ENCODE data around the gene PTCH2.

PTCH2 gene

DNA sequence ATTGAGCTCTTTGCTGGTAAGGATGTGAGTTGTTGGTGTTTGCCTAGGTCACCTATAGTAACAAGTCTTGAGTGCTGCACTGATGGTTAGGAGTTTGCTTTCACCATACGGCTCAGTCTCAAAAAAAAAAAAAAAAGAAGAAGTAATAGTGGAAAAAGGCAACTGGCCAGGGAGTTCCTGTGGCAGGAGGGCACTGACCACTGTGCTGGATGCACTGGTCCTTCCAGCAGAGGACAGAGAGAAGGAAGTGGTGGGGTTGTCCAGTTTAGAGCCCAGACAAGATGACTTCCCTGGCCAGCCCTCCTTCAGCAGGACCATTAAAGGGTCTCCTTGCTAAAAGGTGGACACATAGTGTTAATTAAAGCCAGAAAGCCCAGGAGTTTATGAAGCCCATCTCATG, 11.9 kb upstream of the PTCH2 start:
- TF ChIP-seq, protein P1, sequence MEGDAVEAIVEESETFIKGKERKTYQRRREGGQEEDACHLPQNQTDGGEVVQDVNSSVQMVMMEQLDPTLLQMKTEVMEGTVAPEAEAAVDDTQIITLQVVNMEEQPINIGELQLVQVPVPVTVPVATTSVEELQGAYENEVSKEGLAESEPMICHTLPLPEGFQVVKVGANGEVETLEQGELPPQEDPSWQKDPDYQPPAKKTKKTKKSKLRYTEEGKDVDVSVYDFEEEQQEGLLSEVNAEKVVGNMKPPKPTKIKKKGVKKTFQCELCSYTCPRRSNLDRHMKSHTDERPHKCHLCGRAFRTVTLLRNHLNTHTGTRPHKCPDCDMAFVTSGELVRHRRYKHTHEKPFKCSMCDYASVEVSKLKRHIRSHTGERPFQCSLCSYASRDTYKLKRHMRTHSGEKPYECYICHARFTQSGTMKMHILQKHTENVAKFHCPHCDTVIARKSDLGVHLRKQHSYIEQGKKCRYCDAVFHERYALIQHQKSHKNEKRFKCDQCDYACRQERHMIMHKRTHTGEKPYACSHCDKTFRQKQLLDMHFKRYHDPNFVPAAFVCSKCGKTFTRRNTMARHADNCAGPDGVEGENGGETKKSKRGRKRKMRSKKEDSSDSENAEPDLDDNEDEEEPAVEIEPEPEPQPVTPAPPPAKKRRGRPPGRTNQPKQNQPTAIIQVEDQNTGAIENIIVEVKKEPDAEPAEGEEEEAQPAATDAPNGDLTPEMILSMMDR (IDR thresholded peaks at IDR 0.05; ENCODE audit: low read depth, low read length) = no peak
- DNase-seq (ENCODE audit: low read depth in 2 of 2) = no peak
- no peak overlapping the region for H3K4me3 ChIP-seq (replicated peaks in 1 of 2; ENCODE audit: low read depth in 2 of 2, low read length in 2 of 2)

- TF ChIP-seq, protein P1 (IDR thresholded peaks at IDR 0.05; ENCODE audit: low read depth, low read length) = no peak
Observed at GRCh38 chr1:44853201-44853600, 10.1 kb upstream of the PTCH2 start.

DNA sequence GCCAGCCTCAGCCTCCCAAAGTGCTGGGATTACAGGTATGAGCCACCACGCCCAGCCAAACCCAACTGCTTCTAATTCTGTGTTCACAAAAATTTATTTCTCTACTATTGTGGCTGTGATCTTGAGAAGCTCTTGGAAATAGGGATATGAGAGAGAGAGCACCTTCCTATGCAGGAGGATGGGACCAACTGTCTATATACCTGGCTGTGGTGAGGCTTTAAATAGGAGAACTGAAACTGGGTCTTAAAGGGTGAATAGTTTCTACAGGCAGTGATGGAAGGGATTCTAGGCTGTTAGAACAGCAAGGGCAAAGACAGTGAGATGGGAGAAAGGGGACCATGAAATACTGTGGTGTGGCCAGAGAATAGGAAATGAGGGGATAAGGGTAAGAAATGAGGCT, 8.3 kb upstream of the PTCH2 start:
- TF ChIP-seq, protein P1 (IDR thresholded peaks at IDR 0.05; ENCODE audit: low read depth, low read length) = no peak
- DNase-seq (ENCODE audit: low read depth in 2 of 2) = no peak

More at GRCh38 chr1:44853201-44853600, 10.1 kb upstream of the PTCH2 start:
- H3K4me3 ChIP-seq (replicated peaks in 1 of 2; ENCODE audit: low read depth in 2 of 2, low read length in 2 of 2) = no peak overlapping the region
- DNase-seq (ENCODE audit: low read depth in 2 of 2) = no peak

DNA sequence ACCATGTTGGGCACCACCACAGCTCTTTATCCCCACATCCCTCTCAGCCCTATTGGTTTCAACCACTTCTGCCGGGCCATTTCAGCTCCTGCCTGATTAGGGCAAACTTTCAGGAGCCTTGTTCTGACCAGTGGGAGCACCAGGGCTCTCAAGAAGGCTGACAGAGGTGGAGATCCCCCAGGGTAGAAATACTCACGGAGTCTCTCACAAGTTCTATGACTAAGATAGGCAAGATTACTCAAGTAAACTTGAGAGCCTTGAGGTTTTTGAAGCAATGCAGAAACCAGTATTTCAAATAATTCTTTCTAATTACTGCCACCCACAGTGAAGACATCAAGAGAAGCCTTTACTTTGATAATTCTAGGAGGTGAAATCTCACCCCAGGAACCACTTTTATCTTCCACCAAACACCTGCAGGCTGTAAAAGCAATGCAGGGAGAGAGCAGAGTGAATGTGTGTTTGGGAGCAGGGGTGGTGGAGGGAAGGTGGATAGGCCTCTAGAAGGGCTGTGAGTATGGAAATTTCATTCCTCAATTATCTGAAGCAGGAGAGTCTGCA, 6.6 kb upstream of the PTCH2 start:
- TF ChIP-seq, protein P1 (IDR thresholded peaks at IDR 0.05; ENCODE audit: low read depth, low read length) = no peak
- no peak overlapping the region for H3K4me3 ChIP-seq (replicated peaks in 1 of 2; ENCODE audit: low read depth in 2 of 2, low read length in 2 of 2)
- DNase-seq (ENCODE audit: low read depth in 2 of 2) = no peak

More for the DNA sequence above, 8.3 kb upstream of the PTCH2 start:
- no peak overlapping the region for H3K4me3 ChIP-seq (replicated peaks in 1 of 2; ENCODE audit: low read depth in 2 of 2, low read length in 2 of 2)

DNA sequence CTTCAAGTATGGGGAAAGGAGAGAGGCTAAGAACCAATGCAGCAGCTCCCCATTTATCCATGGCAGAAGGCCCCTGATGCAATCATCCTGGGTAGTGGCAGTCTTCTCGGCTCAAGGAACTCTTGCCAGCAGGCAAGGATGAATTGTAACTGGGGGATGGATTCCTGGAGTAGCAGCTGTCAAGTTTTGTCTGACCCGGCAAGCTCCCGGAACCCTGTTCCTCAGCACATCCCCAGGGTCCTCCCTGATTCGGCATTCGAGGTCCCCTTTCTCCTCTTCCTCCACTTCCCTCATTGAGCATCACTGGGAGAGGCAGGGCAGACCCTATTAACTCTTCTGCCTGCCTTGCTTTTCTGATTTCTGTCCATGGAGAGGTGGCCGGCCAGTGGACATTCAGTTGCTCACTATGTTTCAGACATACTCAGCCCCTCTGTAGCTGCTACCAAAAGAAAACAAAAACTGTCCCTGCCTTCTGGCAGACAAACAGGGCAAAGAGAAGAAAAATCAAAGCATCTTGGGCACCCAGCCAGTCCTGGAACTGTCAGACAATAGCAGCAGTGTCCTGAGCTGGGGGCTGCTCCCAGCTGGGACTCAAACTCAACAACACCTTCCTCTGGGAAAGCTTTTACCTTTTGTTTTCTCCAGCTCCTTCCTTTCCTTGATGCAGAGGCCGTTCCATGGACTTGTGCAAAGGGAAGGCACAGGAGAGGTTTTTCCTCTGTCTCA, 5.6 kb upstream of the PTCH2 start:
- no peak overlapping the region for H3K4me3 ChIP-seq (replicated peaks in 1 of 2; ENCODE audit: low read depth in 2 of 2, low read length in 2 of 2)
- DNase-seq (ENCODE audit: low read depth in 2 of 2) = no peak
- TF ChIP-seq, protein P1 (IDR thresholded peaks at IDR 0.05; ENCODE audit: low read depth, low read length) = no peak

GRCh38 chr1:44847845-44848244, 4.8 kb upstream of the PTCH2 start:
- H3K4me3 ChIP-seq (replicated peaks in 1 of 2; ENCODE audit: low read depth in 2 of 2, low read length in 2 of 2) = no peak overlapping the region
- TF ChIP-seq, protein P1 (IDR thresholded peaks at IDR 0.05; ENCODE audit: low read depth, low read length) = no peak
- DNase-seq (ENCODE audit: low read depth in 2 of 2) = no peak
